Effector memory CD4-positive, alpha-beta T cell (primary cell): ENCODE results near the gene SPESP1.

ENCODE experiments used
- DNase-seq, 3 donors: peaks; one replicate each; pipeline ENCODE4 v3.0.0-alpha.2; 2020
- H3K27ac ChIP-seq: 2 replicates; pipeline ENCODE4 v1.7.0; 2013; ENCODE audit warnings: mild to moderate bottlenecking, low read length, moderate library complexity; ENCODE audit not compliant: insufficient read depth, poor library complexity, severe bottlenecking
- H3K27me3 ChIP-seq: replicated peaks from 2 replicates; pipeline ENCODE4 v1.7.0; 2013; ENCODE audit warnings: mild to moderate bottlenecking, low read length; ENCODE audit not compliant: insufficient read depth, control insufficient read depth, poor library complexity, severe bottlenecking
- H3K36me3 ChIP-seq: 2 replicates; pipeline ENCODE4 v1.7.0; 2013; ENCODE audit warnings: mild to moderate bottlenecking, low read length, moderate library complexity; ENCODE audit not compliant: control insufficient read depth, insufficient read depth
- H3K4me1 ChIP-seq: 2 replicates; pipeline ENCODE4 v1.7.0; 2013; ENCODE audit warnings: low read length, mild to moderate bottlenecking; ENCODE audit not compliant: control insufficient read depth, insufficient read depth, poor library complexity, severe bottlenecking
- H3K4me3 ChIP-seq: 2 replicates; pipeline ENCODE4 v1.7.0; 2013; ENCODE audit warnings: low read length, low read depth, mild to moderate bottlenecking; ENCODE audit not compliant: insufficient read depth, poor library complexity, severe bottlenecking
- H3K9me3 ChIP-seq: 2 replicates; pipeline ENCODE4 v1.7.0; 2013; ENCODE audit warnings: mild to moderate bottlenecking, low read length, moderate library complexity; ENCODE audit not compliant: control insufficient read depth

Gene SPESP1

GRCh38 chr15:68987676-68988075 is 57.4 kb downstream of the SPESP1 start:
- H3K27me3 ChIP-seq, result peaks cover 4% of the 10 kb centered on the region

DNA sequence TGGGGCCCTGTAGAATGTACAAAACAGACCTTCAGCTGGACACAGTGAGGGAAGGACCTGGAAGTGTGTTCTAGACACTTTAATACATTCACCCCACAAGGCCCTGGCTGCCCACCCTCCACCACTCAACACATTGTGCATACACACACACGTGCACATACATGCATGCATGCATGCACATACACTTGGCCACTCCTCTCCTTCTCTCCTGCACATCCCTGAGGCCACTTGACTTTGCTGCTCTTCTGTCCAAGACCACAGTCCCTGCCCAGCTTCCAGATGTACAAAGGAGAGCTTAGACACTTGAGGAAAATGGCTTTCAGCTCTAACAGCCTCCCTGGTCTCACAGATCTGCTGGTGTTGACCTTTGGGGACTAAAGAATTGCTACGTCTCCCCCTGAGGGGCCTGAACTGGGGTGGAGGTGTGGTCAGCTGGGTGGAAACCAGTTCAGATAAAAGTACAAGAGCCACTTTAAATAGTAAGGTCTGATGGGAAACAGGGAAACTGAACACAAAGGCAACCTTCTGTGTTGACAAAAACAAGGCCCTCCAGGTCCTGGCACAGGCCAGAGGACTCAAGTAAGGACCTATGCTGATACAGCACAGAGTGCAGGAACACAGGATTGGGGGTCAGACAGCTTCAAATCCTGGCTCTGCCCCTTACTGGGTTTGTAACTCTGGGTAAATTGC is 59.4 kb downstream of the SPESP1 start:
- Histone ChIP-seq H3K4me3 (no peak overlapping the region), H3K4me1 (no peaks in the 10 kb centered on the region), H3K27me3 (peaks cover 4% of the 10 kb centered on the region), H3K9me3 (no peaks in the 10 kb centered on the region), H3K36me3 (no peaks in the 10 kb centered on the region), H3K27ac (no peak overlapping the region)
- no peak for DNase-seq

More at GRCh38 chr15:68987676-68988075, 57.4 kb downstream of the SPESP1 start:
- no peak for DNase-seq
- Histone ChIP-seq H3K4me3 (no peak overlapping the region), H3K9me3 (no peaks in the 10 kb centered on the region), H3K27ac (no peak overlapping the region), H3K36me3 (no peaks in the 10 kb centered on the region), H3K4me1 (no peaks in the 10 kb centered on the region)

DNA sequence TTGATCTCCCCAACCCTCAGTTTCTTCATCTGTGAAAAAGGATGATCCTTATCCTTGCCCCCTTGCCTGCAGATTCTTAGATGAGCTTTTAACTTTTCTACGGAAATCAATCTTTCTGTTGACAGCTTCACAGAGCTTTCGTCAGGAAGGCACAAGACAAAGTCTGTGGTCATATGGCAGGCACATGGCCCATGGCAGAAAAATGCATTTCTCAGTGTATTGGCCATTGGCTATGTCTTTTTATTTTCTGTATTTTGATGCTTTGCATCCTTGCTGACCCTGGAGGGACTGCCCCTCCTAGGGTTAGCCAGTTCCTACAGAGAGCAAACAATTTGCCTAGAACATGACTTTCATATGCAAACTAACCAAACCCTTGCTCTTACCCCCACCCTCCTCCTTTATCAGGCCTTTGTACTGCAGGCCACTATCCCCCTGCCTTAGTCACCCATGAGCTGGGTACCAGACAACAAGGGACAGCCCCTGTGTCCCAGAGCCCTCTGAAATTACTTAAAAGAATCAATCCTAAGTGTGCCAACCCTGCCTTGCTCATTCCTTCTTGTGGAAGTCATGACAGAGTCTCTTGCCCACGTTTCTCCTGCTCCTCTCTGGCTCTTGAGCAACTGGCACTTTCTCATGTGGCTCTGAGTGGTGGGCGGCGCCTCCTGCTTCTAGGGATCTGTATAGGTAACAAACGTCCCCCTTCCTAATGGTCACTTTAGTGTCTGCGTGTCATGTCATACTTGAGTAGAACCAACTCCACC is 60.1 kb downstream of the SPESP1 start:
- Histone ChIP-seq H3K36me3 (no peaks in the 10 kb centered on the region), H3K9me3 (no peaks in the 10 kb centered on the region), H3K27me3 (peaks cover 4% of the 10 kb centered on the region), H3K4me1 (no peaks in the 10 kb centered on the region), H3K27ac (no peak overlapping the region), H3K4me3 (no peak overlapping the region)
- no peak for DNase-seq

DNA sequence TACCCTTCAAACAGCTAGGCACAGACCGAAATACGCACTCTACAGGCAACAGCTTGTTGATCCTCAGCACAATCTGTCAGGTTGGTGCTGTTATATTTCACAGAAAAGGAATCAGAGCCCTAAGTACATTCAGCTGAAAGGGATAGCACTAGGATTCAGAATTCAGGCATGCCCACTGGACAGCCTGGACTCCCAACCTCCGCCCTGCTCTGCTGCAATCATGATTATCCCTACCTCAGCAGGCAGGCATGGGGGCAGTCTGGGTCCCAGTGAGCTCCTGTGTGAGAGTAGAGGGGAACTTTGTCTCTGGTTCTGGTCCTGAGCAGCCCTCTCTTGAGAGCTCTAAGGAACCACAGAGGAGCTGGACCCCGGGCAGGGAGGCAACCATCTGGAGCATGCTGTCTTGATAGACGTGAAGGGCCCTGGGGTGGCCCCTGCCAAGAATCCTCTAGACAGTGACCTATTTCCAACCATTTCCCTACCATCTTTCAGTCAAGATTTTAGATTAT is 60.7 kb downstream of the SPESP1 start:
- H3K4me1 ChIP-seq, result no peaks in the 10 kb centered on the region
- no peak overlapping the region for H3K4me3 ChIP-seq
- H3K9me3 ChIP-seq, result no peaks in the 10 kb centered on the region
- DNase-seq, result no peak
- no peak overlapping the region for H3K27ac ChIP-seq
- peaks cover 4% of the 10 kb centered on the region for H3K27me3 ChIP-seq
- H3K36me3 ChIP-seq, result no peaks in the 10 kb centered on the region

DNA sequence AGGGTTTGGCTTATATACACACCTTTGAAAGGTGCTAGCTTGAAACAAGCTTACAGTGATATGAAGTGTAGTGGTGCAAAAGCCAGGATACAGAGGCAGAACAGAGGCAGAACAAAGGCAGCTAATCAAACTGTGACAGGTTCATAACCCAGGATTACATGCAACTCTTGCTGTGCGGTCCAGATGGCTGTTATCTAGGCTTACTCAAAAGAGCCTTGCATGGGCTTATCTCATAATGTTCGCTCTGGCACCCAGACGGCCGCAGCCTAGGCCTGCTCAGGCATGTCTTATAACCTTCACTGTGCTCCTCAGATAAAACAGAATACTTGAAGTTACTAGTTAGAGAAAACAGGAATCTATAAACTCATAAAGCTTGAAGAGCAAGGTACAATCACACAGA is 61.4 kb downstream of the SPESP1 start:
- Histone ChIP-seq H3K9me3 (no peaks in the 10 kb centered on the region), H3K4me3 (no peak overlapping the region), H3K36me3 (no peaks in the 10 kb centered on the region), H3K4me1 (no peaks in the 10 kb centered on the region), H3K27ac (no peak overlapping the region), H3K27me3 (peaks cover 4% of the 10 kb centered on the region)
- no peak for DNase-seq

GRCh38 chr15:68992696-68993095 is 62.4 kb downstream of the SPESP1 start:
- no peak overlapping the region for H3K4me3 ChIP-seq
- H3K27ac ChIP-seq, result no peak overlapping the region
- no peaks in the 10 kb centered on the region for H3K4me1 ChIP-seq
- peaks cover 4% of the 10 kb centered on the region for H3K27me3 ChIP-seq
- H3K9me3 ChIP-seq, result no peaks in the 10 kb centered on the region
- H3K36me3 ChIP-seq, result no peaks in the 10 kb centered on the region
- no peak for DNase-seq

DNA sequence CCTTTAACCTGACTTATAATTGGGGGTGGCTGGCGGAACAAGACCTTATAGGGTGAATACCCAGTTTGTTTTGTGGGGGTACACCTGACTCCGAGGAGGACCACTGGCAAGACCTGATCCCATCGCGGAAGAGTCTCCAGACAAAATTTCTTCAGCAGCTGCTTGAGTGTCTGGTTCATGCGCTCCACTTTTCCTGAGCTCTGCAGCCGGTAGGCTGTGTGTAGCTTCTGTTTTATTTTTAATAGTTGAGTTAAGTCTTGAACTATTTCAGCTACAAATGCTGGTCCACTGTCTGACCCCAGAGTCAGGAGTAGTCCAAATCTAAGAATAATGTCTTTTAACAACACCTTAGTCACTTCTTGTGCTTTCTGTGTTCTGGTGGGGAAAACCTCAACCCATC is 63.0 kb downstream of the SPESP1 start:
- Histone ChIP-seq H3K27ac (no peak overlapping the region), H3K4me3 (no peak overlapping the region)

GRCh38 chr15:68994149-68994548 is 63.8 kb downstream of the SPESP1 start:
- H3K4me3 ChIP-seq, result no peak overlapping the region

More for the DNA sequence above, 63.0 kb downstream of the SPESP1 start:
- H3K36me3 ChIP-seq, result no peaks in the 10 kb centered on the region
- DNase-seq, result no peak
- H3K27me3 ChIP-seq, result peaks cover 4% of the 10 kb centered on the region
- no peaks in the 10 kb centered on the region for H3K9me3 ChIP-seq
- no peaks in the 10 kb centered on the region for H3K4me1 ChIP-seq

GRCh38 chr15:68994981-68995761 is 64.8 kb downstream of the SPESP1 start:
- peaks cover 5% of the 10 kb centered on the region for H3K27me3 ChIP-seq
- no peak overlapping the region for H3K4me3 ChIP-seq
- no peaks in the 10 kb centered on the region for H3K4me1 ChIP-seq
- H3K36me3 ChIP-seq, result no peaks in the 10 kb centered on the region
- no peak for DNase-seq
- no peak overlapping the region for H3K27ac ChIP-seq
- H3K9me3 ChIP-seq, result no peaks in the 10 kb centered on the region

More at GRCh38 chr15:68994149-68994548, 63.8 kb downstream of the SPESP1 start:
- Histone ChIP-seq H3K4me1 (no peaks in the 10 kb centered on the region), H3K36me3 (no peaks in the 10 kb centered on the region), H3K9me3 (no peaks in the 10 kb centered on the region), H3K27ac (no peak overlapping the region), H3K27me3 (peaks cover 7% of the 10 kb centered on the region)
- DNase-seq, result no peak
